Measurements from ENCODE around the gene MTNR1A.
"Not testable (repeated sequence)": the region's sequence is repeated elsewhere in the genome, so short reads cannot be mapped to it uniquely, and the experiment has no call there.

The MTNR1A gene

DNA sequence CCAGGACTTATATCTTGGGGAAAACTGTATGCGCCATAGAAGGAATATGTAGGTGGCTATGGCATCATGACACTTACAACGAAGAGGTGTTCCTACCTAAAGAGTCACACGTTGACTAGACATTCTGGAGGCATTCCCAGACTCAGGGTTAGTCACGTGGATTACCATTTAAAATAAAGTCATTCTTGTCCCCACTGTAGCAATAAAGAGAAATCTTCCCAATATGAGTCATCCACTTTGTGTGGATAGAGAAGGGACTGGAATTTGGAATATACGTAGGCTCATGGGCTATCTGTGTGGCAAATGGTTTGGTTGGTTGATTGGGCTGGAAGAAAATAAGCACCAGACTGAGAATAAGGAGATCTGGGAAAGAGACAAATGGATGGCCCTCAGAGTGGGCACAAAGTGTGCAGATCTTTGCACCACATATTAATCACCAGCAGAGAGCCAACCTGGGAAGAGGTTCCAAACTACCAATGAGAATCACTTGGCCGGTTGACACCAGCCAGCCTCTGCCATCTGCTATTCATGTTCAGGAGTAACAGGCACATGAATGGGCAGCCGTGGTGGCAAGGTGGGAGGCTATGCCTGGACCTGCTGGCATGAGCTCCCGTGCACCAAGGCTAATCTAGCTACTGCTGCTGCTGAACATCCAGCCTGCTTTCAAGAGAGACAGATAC lies 41.0 kb downstream of the MTNR1A start:
- H3K79me2 ChIP-seq (ENCODE audit: insufficient read depth, low read length) = no peaks in the 10 kb centered on the region
- H2AFZ ChIP-seq (ENCODE audit: low read depth, low read length, severe bottlenecking) = no peak overlapping the region
- H3K9ac ChIP-seq (ENCODE audit: low read length) = no peak overlapping the region
- no peak for TF ChIP-seq EZH2phosphoT487 (conservative IDR thresholded peaks at IDR 0.05; ENCODE audit: low read length)
- TF ChIP-seq, protein P1, sequence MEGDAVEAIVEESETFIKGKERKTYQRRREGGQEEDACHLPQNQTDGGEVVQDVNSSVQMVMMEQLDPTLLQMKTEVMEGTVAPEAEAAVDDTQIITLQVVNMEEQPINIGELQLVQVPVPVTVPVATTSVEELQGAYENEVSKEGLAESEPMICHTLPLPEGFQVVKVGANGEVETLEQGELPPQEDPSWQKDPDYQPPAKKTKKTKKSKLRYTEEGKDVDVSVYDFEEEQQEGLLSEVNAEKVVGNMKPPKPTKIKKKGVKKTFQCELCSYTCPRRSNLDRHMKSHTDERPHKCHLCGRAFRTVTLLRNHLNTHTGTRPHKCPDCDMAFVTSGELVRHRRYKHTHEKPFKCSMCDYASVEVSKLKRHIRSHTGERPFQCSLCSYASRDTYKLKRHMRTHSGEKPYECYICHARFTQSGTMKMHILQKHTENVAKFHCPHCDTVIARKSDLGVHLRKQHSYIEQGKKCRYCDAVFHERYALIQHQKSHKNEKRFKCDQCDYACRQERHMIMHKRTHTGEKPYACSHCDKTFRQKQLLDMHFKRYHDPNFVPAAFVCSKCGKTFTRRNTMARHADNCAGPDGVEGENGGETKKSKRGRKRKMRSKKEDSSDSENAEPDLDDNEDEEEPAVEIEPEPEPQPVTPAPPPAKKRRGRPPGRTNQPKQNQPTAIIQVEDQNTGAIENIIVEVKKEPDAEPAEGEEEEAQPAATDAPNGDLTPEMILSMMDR (IDR thresholded peaks at IDR 0.05; ENCODE audit: insufficient read depth, low read length, poor library complexity, severe bottlenecking) = no peak
- H4K20me1 ChIP-seq (ENCODE audit: low read depth, low read length) = no peaks in the 10 kb centered on the region
- H3F3A ChIP-seq (ENCODE audit: insufficient read depth) = no peaks in the 10 kb centered on the region
- H3K4me2 ChIP-seq (ENCODE audit: low read depth, low read length, poor library complexity, severe bottlenecking) = no peak overlapping the region
- no peaks in the 10 kb centered on the region for H3K9me2 ChIP-seq (replicated peaks; ENCODE audit: insufficient read depth, low read length)
- H3K27me3 ChIP-seq (ENCODE audit: low read length) = no peaks in the 10 kb centered on the region
- no peak overlapping the region for H3K4me3 ChIP-seq (ENCODE audit: insufficient read depth, low read length, poor library complexity, severe bottlenecking)
- no peaks in the 10 kb centered on the region for H3K9me3 ChIP-seq (ENCODE audit: insufficient read depth, low read length)
- no peak overlapping the region for H3K27ac ChIP-seq (ENCODE audit: low read depth, low read length)
- no peaks in the 10 kb centered on the region for H3K36me3 ChIP-seq (ENCODE audit: low read length)

DNA sequence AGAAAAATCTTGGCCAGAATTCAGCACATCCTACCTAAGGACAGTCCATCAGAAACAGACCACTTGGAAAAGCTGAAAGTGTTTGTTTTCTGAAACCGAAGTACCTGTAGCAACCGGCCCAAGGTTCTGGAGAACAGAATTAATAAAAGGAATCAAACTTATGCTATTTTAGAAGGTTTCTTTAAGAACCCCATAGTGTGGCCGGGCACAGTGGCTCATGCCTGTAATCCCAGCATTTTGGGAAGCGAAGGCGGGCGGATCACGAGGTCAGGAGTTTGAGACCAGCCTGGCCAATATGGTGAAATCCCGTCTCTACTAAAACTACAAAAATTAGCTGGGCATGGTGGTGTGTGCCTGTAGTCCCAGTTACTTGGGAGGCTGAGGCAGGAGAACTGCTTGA lies 50.6 kb downstream of the MTNR1A start:
- H4K20me1 ChIP-seq (ENCODE audit: low read depth, low read length); H3K4me3 ChIP-seq (ENCODE audit: insufficient read depth, low read length, poor library complexity, severe bottlenecking); H2AFZ ChIP-seq (ENCODE audit: low read depth, low read length, severe bottlenecking); H3K79me2 ChIP-seq (ENCODE audit: insufficient read depth, low read length); H3K9me3 ChIP-seq (ENCODE audit: insufficient read depth, low read length); H3K27ac ChIP-seq (ENCODE audit: low read depth, low read length); H3K9ac ChIP-seq (ENCODE audit: low read length); H3F3A ChIP-seq (ENCODE audit: insufficient read depth); H3K27me3 ChIP-seq (ENCODE audit: low read length); H3K9me2 ChIP-seq (replicated peaks; ENCODE audit: insufficient read depth, low read length); H3K4me2 ChIP-seq (ENCODE audit: low read depth, low read length, poor library complexity, severe bottlenecking); H3K36me3 ChIP-seq (ENCODE audit: low read length): not testable (repeated sequence)

DNA sequence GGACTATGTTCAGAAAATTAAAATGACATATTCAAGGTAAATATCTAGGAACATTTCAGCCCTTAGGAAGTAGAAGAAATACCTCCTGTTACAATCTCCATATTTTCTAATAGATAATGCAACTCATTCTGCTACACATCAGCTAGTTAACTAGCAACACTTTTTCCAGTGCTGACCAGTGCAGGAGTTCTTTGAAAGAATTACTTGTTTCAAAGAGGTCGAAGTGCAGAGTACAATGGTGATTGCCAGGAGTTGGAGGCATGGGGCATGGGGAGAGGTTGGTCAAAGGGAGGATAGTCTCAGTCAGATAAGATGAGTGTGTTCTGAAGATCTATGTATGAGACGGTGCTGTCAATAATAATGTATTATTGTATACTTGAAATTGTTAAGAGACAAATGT lies 53.1 kb downstream of the MTNR1A start:
- Histone ChIP-seq H3K9me2 (replicated peaks; ENCODE audit: insufficient read depth, low read length) (no peaks in the 10 kb centered on the region), H3K27ac (ENCODE audit: low read depth, low read length) (no peak overlapping the region), H3K27me3 (ENCODE audit: low read length) (no peaks in the 10 kb centered on the region), H2AFZ (ENCODE audit: low read depth, low read length, severe bottlenecking) (no peak overlapping the region), H4K20me1 (ENCODE audit: low read depth, low read length) (no peaks in the 10 kb centered on the region), H3K79me2 (ENCODE audit: insufficient read depth, low read length) (no peaks in the 10 kb centered on the region), H3F3A (ENCODE audit: insufficient read depth) (no peaks in the 10 kb centered on the region), H3K9me3 (ENCODE audit: insufficient read depth, low read length) (no peaks in the 10 kb centered on the region), H3K36me3 (ENCODE audit: low read length) (no peaks in the 10 kb centered on the region), H3K4me2 (ENCODE audit: low read depth, low read length, poor library complexity, severe bottlenecking) (no peak overlapping the region), H3K4me3 (ENCODE audit: insufficient read depth, low read length, poor library complexity, severe bottlenecking) (no peak overlapping the region), H3K9ac (ENCODE audit: low read length) (no peak overlapping the region)
- TF ChIP-seq, protein P1 (IDR thresholded peaks at IDR 0.05; ENCODE audit: insufficient read depth, low read length, poor library complexity, severe bottlenecking) = no peak
- TF ChIP-seq EZH2phosphoT487 (conservative IDR thresholded peaks at IDR 0.05; ENCODE audit: low read length) = no peak

DNA sequence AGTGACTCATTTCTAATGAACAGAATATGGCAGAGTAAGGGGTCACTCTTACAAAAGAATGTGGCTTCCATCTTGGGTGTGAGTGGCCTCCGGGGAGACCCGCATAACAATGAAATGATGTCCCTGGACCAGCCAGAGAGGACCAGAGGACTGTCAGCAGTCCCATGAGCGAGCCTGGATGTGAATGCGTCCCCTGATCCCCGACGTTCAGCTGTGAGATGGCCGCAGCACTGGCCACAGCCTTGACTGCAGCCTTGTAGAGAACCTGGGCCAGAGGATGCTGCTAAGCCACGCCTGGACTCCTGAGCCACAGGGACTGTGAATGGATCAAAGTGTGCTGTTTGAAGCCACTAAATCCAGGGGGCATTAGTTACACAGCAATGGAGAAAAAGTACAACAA lies 53.8 kb downstream of the MTNR1A start:
- Histone ChIP-seq H3K27me3 (ENCODE audit: low read length) (no peaks in the 10 kb centered on the region), H3K79me2 (ENCODE audit: insufficient read depth, low read length) (no peaks in the 10 kb centered on the region), H3K36me3 (ENCODE audit: low read length) (no peaks in the 10 kb centered on the region), H4K20me1 (ENCODE audit: low read depth, low read length) (no peaks in the 10 kb centered on the region), H3K9me3 (ENCODE audit: insufficient read depth, low read length) (no peaks in the 10 kb centered on the region), H2AFZ (ENCODE audit: low read depth, low read length, severe bottlenecking) (no peak overlapping the region), H3K9me2 (replicated peaks; ENCODE audit: insufficient read depth, low read length) (no peaks in the 10 kb centered on the region), H3K27ac (ENCODE audit: low read depth, low read length) (no peak overlapping the region), H3K9ac (ENCODE audit: low read length) (no peak overlapping the region), H3F3A (ENCODE audit: insufficient read depth) (no peaks in the 10 kb centered on the region), H3K4me3 (ENCODE audit: insufficient read depth, low read length, poor library complexity, severe bottlenecking) (no peak overlapping the region), H3K4me2 (ENCODE audit: low read depth, low read length, poor library complexity, severe bottlenecking) (no peak overlapping the region)
- TF ChIP-seq, protein P1 (IDR thresholded peaks at IDR 0.05; ENCODE audit: insufficient read depth, low read length, poor library complexity, severe bottlenecking) = no peak
- no peak for TF ChIP-seq EZH2phosphoT487 (conservative IDR thresholded peaks at IDR 0.05; ENCODE audit: low read length)
